Endothelial cell (in vitro differentiated cells): ENCODE data around the gene SAG. TPM values are rescaled to one million over a fixed set of nuclear protein-coding genes. Genes with fewer than 3 reads are reported as not detected.

Source experiments
- DNase-seq: peaks from one replicate; pipeline ENCODE4 v3.0.0; 2021; ENCODE audit warnings: low spot score
- H3K27ac Mint-ChIP-seq: one replicate; pipeline ENCODE4 v1.8.0; 2021; ENCODE audit warnings: mixed read lengths, inconsistent platforms; ENCODE audit not compliant: unreplicated experiment
- H3K27me3 Mint-ChIP-seq: one replicate; pipeline ENCODE4 v1.8.0; 2021; ENCODE audit warnings: mild to moderate bottlenecking, moderate library complexity, mixed read lengths, inconsistent platforms; ENCODE audit not compliant: unreplicated experiment
- H3K36me3 Mint-ChIP-seq: one replicate; pipeline ENCODE4 v1.8.0; 2021; ENCODE audit warnings: mild to moderate bottlenecking, low read depth, mixed read lengths, inconsistent platforms; ENCODE audit not compliant: unreplicated experiment
- H3K4me1 Mint-ChIP-seq: one replicate; pipeline ENCODE4 v1.8.0; 2021; ENCODE audit warnings: mild to moderate bottlenecking, mixed read lengths, inconsistent platforms; ENCODE audit not compliant: unreplicated experiment
- H3K4me3 Mint-ChIP-seq: one replicate; pipeline ENCODE4 v1.8.0; 2021; ENCODE audit warnings: mild to moderate bottlenecking, mixed read lengths, inconsistent platforms; ENCODE audit not compliant: unreplicated experiment
- H3K9me3 Mint-ChIP-seq: one replicate; pipeline ENCODE4 v1.8.0; 2021; ENCODE audit warnings: mixed read lengths, inconsistent platforms; ENCODE audit not compliant: unreplicated experiment
- CTCF ChIP-seq: fragments of 200-600 bp; sonication (generic); IDR thresholded peaks from one replicate; pipeline ENCODE4 v1.5.0; 2021; ENCODE audit warnings: antibody characterized with exemption; ENCODE audit not compliant: unreplicated experiment
- total RNA-seq: library from RNA; stranded (reverse); fragmentation: NEBNext Ultra II Directional; extraction: Animal tissue kit (Norgen Biotek cat#: 25700); gene quantifications from one replicate; pipeline ENCODE4 v1.2.1, GENCODE V29; 2021; ENCODE audit not compliant: unreplicated experiment

Gene SAG
- total RNA-seq, 1 donor from 2014 or later, result not detected

GRCh38 chr2:233267516-233268245 lies 39.9 kb upstream of the SAG start:
- Mint-ChIP-seq H3K27ac (no peak overlapping the region), H3K27me3 (no peaks in the 10 kb centered on the region), H3K4me3 (no peak overlapping the region), H3K4me1 (peaks cover 24% of the 10 kb centered on the region), H3K9me3 (no peaks in the 10 kb centered on the region), H3K36me3 (peaks cover 37% of the 10 kb centered on the region)
- DNase-seq, result no peak
- TF ChIP-seq CTCF, result no peak

- Mint-ChIP-seq H3K36me3 (peaks cover 45% of the 10 kb centered on the region), H3K27me3 (no peaks in the 10 kb centered on the region), H3K4me3 (no peak overlapping the region), H3K9me3 (no peaks in the 10 kb centered on the region), H3K27ac (peak overlapping the region; percentile 94), H3K4me1 (peaks cover 24% of the 10 kb centered on the region)
- no peak for TF ChIP-seq CTCF
- no peak for DNase-seq
These were observed 37.2 kb upstream of the SAG start for GRCh38 chr2:233270366-233270765.

GRCh38 chr2:233270951-233271350 lies 36.7 kb upstream of the SAG start:
- no peak for DNase-seq
- Mint-ChIP-seq H3K4me3 (no peak overlapping the region), H3K27ac (peak overlapping the region; percentile 94), H3K27me3 (no peaks in the 10 kb centered on the region), H3K36me3 (peaks cover 46% of the 10 kb centered on the region), H3K4me1 (peaks cover 24% of the 10 kb centered on the region), H3K9me3 (no peaks in the 10 kb centered on the region)
- TF ChIP-seq CTCF, result no peak

- Mint-ChIP-seq H3K9me3 (no peaks in the 10 kb centered on the region), H3K4me3 (peak overlapping the region; percentile 62), H3K27me3 (no peaks in the 10 kb centered on the region), H3K27ac (peak overlapping the region; percentile 18), H3K4me1 (peaks cover 24% of the 10 kb centered on the region), H3K36me3 (peaks cover 39% of the 10 kb centered on the region)
- TF ChIP-seq CTCF, result no peak
- DNase-seq, result no peak
These were observed 35.9 kb upstream of the SAG start for GRCh38 chr2:233271693-233272092.

GRCh38 chr2:233273120-233273519 lies 34.5 kb upstream of the SAG start:
- Mint-ChIP-seq H3K27me3 (no peaks in the 10 kb centered on the region), H3K4me3 (no peak overlapping the region), H3K36me3 (peaks cover 42% of the 10 kb centered on the region), H3K27ac (no peak overlapping the region), H3K4me1 (peaks cover 17% of the 10 kb centered on the region), H3K9me3 (no peaks in the 10 kb centered on the region)
- TF ChIP-seq CTCF, result no peak
- DNase-seq, result no peak
